H1 (cell line): ENCODE data around the gene IYD. TPM values are rescaled to one million over a fixed set of nuclear protein-coding genes. Genes with fewer than 3 reads are reported as not detected.

Source experiments
- ATF3 ChIP-seq: IDR thresholded peaks from 2 replicates; pipeline ENCODE4 v1.6.1; 2011; ENCODE audit warnings: low read depth, mild to moderate bottlenecking, low read length; ENCODE audit not compliant: insufficient read depth
- CTBP2 ChIP-seq: IDR thresholded peaks from 2 replicates; pipeline ENCODE4 v1.7.0; 2011; ENCODE audit warnings: borderline replicate concordance, mild to moderate bottlenecking, moderate library complexity, mixed read lengths, low read length; ENCODE audit not compliant: insufficient read depth, insufficient read length
- EP300 ChIP-seq, 2 experiments: IDR thresholded peaks; 1 replicate in 1 of 2; 2 replicates in 1 of 2; pipeline ENCODE4 v1.6.1; 2011 to 2012; ENCODE audit warnings: low read depth in 2 of 2, low read length in 2 of 2, mild to moderate bottlenecking in 2 of 2, borderline replicate concordance in 1 of 2, inconsistent platforms in 1 of 2, moderate library complexity in 1 of 2
- MAX ChIP-seq: IDR thresholded peaks from 2 replicates; pipeline ENCODE4 v1.6.1; 2012; ENCODE audit warnings: inconsistent platforms
- RAD21 ChIP-seq, 2 experiments: IDR thresholded peaks in 1 of 2; conservative IDR thresholded peaks in 1 of 2; 2 replicates each; pipeline ENCODE4 v1.6.1; 2011; ENCODE audit warnings: low read depth in 2 of 2, low read length in 2 of 2, improper control_type of control experiment in 1 of 2, inconsistent platforms in 1 of 2, mild to moderate bottlenecking in 1 of 2, moderate library complexity in 1 of 2
- RBBP5 ChIP-seq: IDR thresholded peaks from 2 replicates; pipeline ENCODE4 v1.7.1; 2012; ENCODE audit warnings: low read depth, mild to moderate bottlenecking, inconsistent platforms, low read length, moderate library complexity, borderline replicate concordance
- RFX5 ChIP-seq: IDR thresholded peaks from 2 replicates; pipeline ENCODE4 v1.6.1; 2011; ENCODE audit warnings: low read depth, low read length, improper control_type of control experiment, borderline replicate concordance
- SIN3A ChIP-seq, 2 experiments: IDR thresholded peaks in 1 of 2; conservative IDR thresholded peaks in 1 of 2; 2 replicates each; pipeline ENCODE4 v1.6.1; 2011 to 2012; ENCODE audit warnings: low read length in 2 of 2, improper control_type of control experiment in 1 of 2, low read depth in 1 of 2, mild to moderate bottlenecking in 1 of 2
- SP1 ChIP-seq: IDR thresholded peaks from 2 replicates; pipeline ENCODE4 v1.6.1; 2011; ENCODE audit warnings: low read depth, low read length
- SRF ChIP-seq: IDR thresholded peaks from 2 replicates; pipeline ENCODE4 v1.6.1; 2011; ENCODE audit warnings: mild to moderate bottlenecking, low read depth, low read length, moderate library complexity
- SUZ12 ChIP-seq: fragments of 200-600 bp; sonication (generic); IDR thresholded peaks from 2 replicates; pipeline ENCODE4 v1.6.1; 2012; ENCODE audit warnings: mild to moderate bottlenecking, inconsistent platforms, low read length, moderate library complexity, mixed read lengths
- TEAD4 ChIP-seq: IDR thresholded peaks from 2 replicates; pipeline ENCODE4 v1.6.1; 2012; ENCODE audit warnings: low read depth, low read length, inconsistent platforms, mixed read lengths
- polyA plus RNA-seq, 7 experiments: library from polyadenylated mRNA; depleted of rRNA in 3 of 7; stranded (reverse) in 5 of 7; unstranded in 2 of 7; fragments of >200 nt in 5 of 7; fragments of 200-250 nt in 2 of 7; gene quantifications; 1 replicate in 5 of 7; 2 replicates in 1 of 7; 4 replicates in 1 of 7; pipeline versions ENCODE4 v1.2.1 to v1.2.3, GENCODE V29; 2011 to 2013; ENCODE audit warnings: missing spikeins in 2 of 7, mixed read lengths in 2 of 7
- total RNA-seq: library from RNA; stranded (reverse); fragmentation: NEBNext Ultra II Directional; extraction: Animal tissue kit (Norgen Biotek cat#: 25700); gene quantifications from 2 replicates; pipeline ENCODE4 v1.2.1, GENCODE V29; 2021
- TF ChIP-seq, protein P1 (sequence below): IDR thresholded peaks from 2 replicates; pipeline ENCODE4 v1.6.1; 2012; ENCODE audit warnings: inconsistent platforms

Gene IYD
- total and polyA plus RNA-seq, 2 of the 8 experiments (the other 6 are each of a cell fraction or from before 2014, with no cell fraction given): not detected

- TF ChIP-seq MAX (peak; percentile 49; the same call in 1 of the 2 replicates), ATF3 (no peak), RBBP5 (no peak), SP1 (no peak), EP300 (IDR thresholded peaks at IDR 0.05; ENCODE audit: borderline replicate concordance in 1 of 2, low read depth in 2 of 2, low read length in 2 of 2) (no peak), TEAD4 (no peak), RFX5 (no peak), RAD21 (IDR thresholded peaks at IDR 0.05 in 1 of 2, conservative IDR thresholded peaks at IDR 0.05 in 1 of 2; ENCODE audit: low read depth in 2 of 2, low read length in 2 of 2) (peak; percentile 52 to 68), SUZ12 (no peak), SRF (no peak), SIN3A (conservative IDR thresholded peaks at IDR 0.05 in 1 of 2, IDR thresholded peaks at IDR 0.05 in 1 of 2; ENCODE audit: low read depth in 1 of 2, low read length in 2 of 2) (no peak), CTBP2 (no peak)
- TF ChIP-seq, protein P1, sequence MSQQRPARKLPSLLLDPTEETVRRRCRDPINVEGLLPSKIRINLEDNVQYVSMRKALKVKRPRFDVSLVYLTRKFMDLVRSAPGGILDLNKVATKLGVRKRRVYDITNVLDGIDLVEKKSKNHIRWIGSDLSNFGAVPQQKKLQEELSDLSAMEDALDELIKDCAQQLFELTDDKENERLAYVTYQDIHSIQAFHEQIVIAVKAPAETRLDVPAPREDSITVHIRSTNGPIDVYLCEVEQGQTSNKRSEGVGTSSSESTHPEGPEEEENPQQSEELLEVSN: peak; percentile 71
Observed at GRCh38 chr6:150418827-150419594, 50.2 kb downstream of the IYD start (continued).
